ENCODE results near the gene INPP5F. TPM values are rescaled to one million over a fixed set of nuclear protein-coding genes. Genes with fewer than 3 reads are reported as not detected.
A peak's percentile ranks its signal among the peaks of the same experiment; 100 is the strongest.
"Not testable (repeated sequence)": the region's sequence is repeated elsewhere in the genome, so short reads cannot be mapped to it uniquely, and the experiment has no call there.

INPP5F gene
- total and polyA plus RNA-seq, 10 of the 15 experiments (the other 5 are each of a cell fraction or from before 2014, with no cell fraction given) = 6.0 to 49.3 (median 34.3) TPM

DNA sequence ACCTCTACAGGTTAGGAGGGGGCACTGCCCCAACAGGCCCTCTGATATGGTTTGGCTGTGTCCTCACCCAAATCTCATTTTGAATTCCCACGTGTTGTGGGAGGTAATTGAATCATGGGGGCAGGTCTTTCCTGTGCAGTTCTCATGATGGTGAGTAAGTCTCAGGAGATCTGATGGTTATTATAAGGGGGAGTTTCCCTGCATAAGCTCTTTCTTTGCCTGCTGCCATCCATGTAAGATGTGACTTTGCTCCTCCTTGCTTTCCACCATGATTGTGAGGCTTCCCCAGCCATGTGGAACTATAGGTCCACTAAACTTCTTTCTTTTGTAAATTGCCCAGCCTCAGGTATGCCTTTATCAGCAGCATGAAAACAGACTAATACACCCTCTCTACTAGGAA lies 14.9 kb upstream of the INPP5F start:
- Histone ChIP-seq H3K4me1 (ENCODE audit: control insufficient read depth, insufficient read depth, low read length) (peaks cover 32% of the 10 kb centered on the region), H3K9me3 (replicated peaks; ENCODE audit: control insufficient read depth, insufficient read depth, low read length) (peaks cover 33% of the 10 kb centered on the region)
- H3K4me2 ChIP-seq (ENCODE audit: control insufficient read depth, insufficient read depth); FAIRE-seq; H3K4me3 ChIP-seq; H3K27me3 ChIP-seq (replicated peaks in 1 of 2; ENCODE audit: control insufficient read depth in 2 of 2, insufficient read depth in 2 of 2, low read length in 1 of 2); H3K27ac ChIP-seq (ENCODE audit: control insufficient read depth, insufficient read depth); H2AFZ ChIP-seq (ENCODE audit: control insufficient read depth, low read depth, low read length); H3K9ac ChIP-seq (ENCODE audit: control insufficient read depth, insufficient read depth, low read length); POLR2A ChIA-PET; DNase-seq (ENCODE audit: low read depth, low spot score); BruUV-seq (replicated peaks); intact Hi-C loops (cut with micrococcal nuclease; ENCODE audit: unreplicated experiment); H4K20me1 ChIP-seq (ENCODE audit: control insufficient read depth, insufficient read depth); ATAC-seq; H3K79me2 ChIP-seq (ENCODE audit: control insufficient read depth, insufficient read depth, low read length); in situ Hi-C loops (cut with MboI); H3K36me3 ChIP-seq (ENCODE audit: control insufficient read depth in 2 of 2, insufficient read depth in 2 of 2, low read length in 1 of 2); CTCF ChIA-PET: not testable (repeated sequence)
- TF ChIP-seq, protein P1, sequence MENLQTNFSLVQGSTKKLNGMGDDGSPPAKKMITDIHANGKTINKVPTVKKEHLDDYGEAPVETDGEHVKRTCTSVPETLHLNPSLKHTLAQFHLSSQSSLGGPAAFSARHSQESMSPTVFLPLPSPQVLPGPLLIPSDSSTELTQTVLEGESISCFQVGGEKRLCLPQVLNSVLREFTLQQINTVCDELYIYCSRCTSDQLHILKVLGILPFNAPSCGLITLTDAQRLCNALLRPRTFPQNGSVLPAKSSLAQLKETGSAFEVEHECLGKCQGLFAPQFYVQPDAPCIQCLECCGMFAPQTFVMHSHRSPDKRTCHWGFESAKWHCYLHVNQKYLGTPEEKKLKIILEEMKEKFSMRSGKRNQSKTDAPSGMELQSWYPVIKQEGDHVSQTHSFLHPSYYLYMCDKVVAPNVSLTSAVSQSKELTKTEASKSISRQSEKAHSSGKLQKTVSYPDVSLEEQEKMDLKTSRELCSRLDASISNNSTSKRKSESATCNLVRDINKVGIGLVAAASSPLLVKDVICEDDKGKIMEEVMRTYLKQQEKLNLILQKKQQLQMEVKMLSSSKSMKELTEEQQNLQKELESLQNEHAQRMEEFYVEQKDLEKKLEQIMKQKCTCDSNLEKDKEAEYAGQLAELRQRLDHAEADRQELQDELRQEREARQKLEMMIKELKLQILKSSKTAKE (IDR thresholded peaks at IDR 0.05; ENCODE audit: low read depth, poor library complexity, severe bottlenecking) = peak; percentile 19
- peak; percentile 33 for TF ChIP-seq MEF2B (IDR thresholded peaks at IDR 0.05; ENCODE audit: partially characterized antibody, poor library complexity, severe bottlenecking)
- 0 out of 2 replicates have a peak, but pooled peaks have one; percentile 33 for TF ChIP-seq RELB (IDR thresholded peaks at IDR 0.05; ENCODE audit: low read depth)
- 0% methylated on average over 1 of the region's 1 CpG for WGBS (ENCODE audit: insufficient coverage, insufficient replicate concordance, low lambda C conversion rate, missing lambda C conversion rate)
- SMC1A ChIA-PET (ENCODE audit: uncharacterized antibody, unreplicated experiment) = interaction anchor here (1.2 to 1.3 kb wide), 2 partner anchors 9 to 14 kb away, joined by 3 to 6 read pairs; no protein-coding TSS in a partner anchor
- RAD21 ChIA-PET (ENCODE audit: unreplicated experiment) = interaction anchor here (1.2 to 1.5 kb wide), 2 partner anchors 15 to 26 kb away, joined by 4 to 5 read pairs; partner anchors contain the start of gene INPP5F
